Measurements from ENCODE around the gene YIF1B. TPM values are rescaled to one million over a fixed set of nuclear protein-coding genes. Genes with fewer than 3 reads are reported as not detected.

Gene YIF1B
- total and polyA plus RNA-seq, 2 donors (not counting 1 experiment from before 2014, with no cell fraction given): 31.6 to 58.3 TPM

DNA sequence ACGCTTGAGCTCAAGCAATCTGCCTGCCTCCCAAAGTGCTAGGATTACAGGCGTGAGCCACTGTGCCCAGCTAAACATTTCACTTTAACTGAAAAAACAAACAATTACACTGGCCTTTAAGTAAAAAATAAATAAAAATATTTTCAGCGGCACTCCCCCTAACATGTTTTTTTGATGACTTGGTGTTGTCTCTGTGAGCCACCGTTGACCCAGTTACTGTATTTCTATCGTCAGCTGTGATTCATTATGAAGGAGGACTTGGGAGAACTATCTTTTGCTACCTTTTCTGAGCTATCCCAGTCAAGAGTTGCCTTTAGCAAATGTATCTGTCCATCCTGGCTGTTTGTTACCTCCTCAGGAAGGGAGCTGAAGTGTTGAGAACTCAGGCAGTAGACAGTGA lies 30.2 kb downstream of the YIF1B start:
- no peak for DNase-seq
- peaks cover 2 to 23% of the 10 kb centered on the region in 2 experiments for H3K36me3 ChIP-seq (replicated peaks in 1 of 2; ENCODE audit: control extremely low read depth in 1 of 2, control insufficient read depth in 1 of 2, extremely low read depth in 1 of 2, insufficient read depth in 2 of 2, low read length in 1 of 2)
- H3K79me2 ChIP-seq (ENCODE audit: control insufficient read depth, insufficient read depth, low read length): peaks cover 7% of the 10 kb centered on the region
- intact Hi-C loops (cut with micrococcal nuclease): no loop called here
- no peak overlapping the region for H3K4me2 ChIP-seq (replicated peaks; ENCODE audit: low read depth, low read length, poor library complexity, severe bottlenecking)
- no peak overlapping the region for H3K27ac ChIP-seq (ENCODE audit: low read length in 2 of 2)
- CTCF ChIA-PET: interaction anchor here (1.5 kb wide), 1 partner anchor 42 kb away, joined by 3 read pairs; no protein-coding TSS in a partner anchor
- H3K9me3 ChIP-seq (ENCODE audit: control extremely low read depth in 1 of 3, control insufficient read depth in 2 of 3, insufficient read depth in 1 of 3, low read length in 2 of 3): no peaks in the 10 kb centered on the region
- H3K9ac ChIP-seq (ENCODE audit: low read length): no peak overlapping the region
- ATAC-seq (ENCODE audit: low read depth): no peak
- H3K27ac Mint-ChIP-seq: peak overlapping the region; percentile 67
- 100% methylated on average over 2 of the region's 5 CpGs for WGBS (ENCODE audit: insufficient coverage)
- TF ChIP-seq EZH2 (IDR thresholded peaks at IDR 0.05; ENCODE audit: borderline replicate concordance, insufficient read depth, low read depth, low read length, poor library complexity, severe bottlenecking): no peak
- TF ChIP-seq, protein P1, sequence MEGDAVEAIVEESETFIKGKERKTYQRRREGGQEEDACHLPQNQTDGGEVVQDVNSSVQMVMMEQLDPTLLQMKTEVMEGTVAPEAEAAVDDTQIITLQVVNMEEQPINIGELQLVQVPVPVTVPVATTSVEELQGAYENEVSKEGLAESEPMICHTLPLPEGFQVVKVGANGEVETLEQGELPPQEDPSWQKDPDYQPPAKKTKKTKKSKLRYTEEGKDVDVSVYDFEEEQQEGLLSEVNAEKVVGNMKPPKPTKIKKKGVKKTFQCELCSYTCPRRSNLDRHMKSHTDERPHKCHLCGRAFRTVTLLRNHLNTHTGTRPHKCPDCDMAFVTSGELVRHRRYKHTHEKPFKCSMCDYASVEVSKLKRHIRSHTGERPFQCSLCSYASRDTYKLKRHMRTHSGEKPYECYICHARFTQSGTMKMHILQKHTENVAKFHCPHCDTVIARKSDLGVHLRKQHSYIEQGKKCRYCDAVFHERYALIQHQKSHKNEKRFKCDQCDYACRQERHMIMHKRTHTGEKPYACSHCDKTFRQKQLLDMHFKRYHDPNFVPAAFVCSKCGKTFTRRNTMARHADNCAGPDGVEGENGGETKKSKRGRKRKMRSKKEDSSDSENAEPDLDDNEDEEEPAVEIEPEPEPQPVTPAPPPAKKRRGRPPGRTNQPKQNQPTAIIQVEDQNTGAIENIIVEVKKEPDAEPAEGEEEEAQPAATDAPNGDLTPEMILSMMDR (IDR thresholded peaks at IDR 0.05): no peak
- peaks cover 11% of the 10 kb centered on the region for H4K20me1 ChIP-seq (ENCODE audit: control insufficient read depth, insufficient read depth, low read length, poor library complexity, severe bottlenecking)
- H3K27me3 Mint-ChIP-seq: no peaks in the 10 kb centered on the region
- H3K4me1 Mint-ChIP-seq: peaks cover 28% of the 10 kb centered on the region
- POLR2A ChIA-PET: no interaction called here
- H3K9me3 Mint-ChIP-seq (ENCODE audit: insufficient read depth): no peaks in the 10 kb centered on the region
- H3K4me3 ChIP-seq (ENCODE audit: control extremely low read depth in 1 of 5, extremely low read depth in 1 of 5, insufficient read depth in 1 of 5, low read depth in 2 of 5, low read length in 4 of 5): no peak overlapping the region
- no peaks in the 10 kb centered on the region for H3K27me3 ChIP-seq (replicated peaks in 1 of 4; ENCODE audit: control extremely low read depth in 1 of 4, control insufficient read depth in 3 of 4, insufficient read depth in 4 of 4, low read length in 3 of 4)
- no peak overlapping the region for H3K4me3 Mint-ChIP-seq
- H3K4me1 ChIP-seq (ENCODE audit: control insufficient read depth in 2 of 2, insufficient read depth in 2 of 2, low read length in 2 of 2): peaks cover 10 to 15% of the 10 kb centered on the region in 2 donors
- H2AFZ ChIP-seq (ENCODE audit: insufficient read depth, low read depth, low read length, poor library complexity, severe bottlenecking): no peak overlapping the region

DNA sequence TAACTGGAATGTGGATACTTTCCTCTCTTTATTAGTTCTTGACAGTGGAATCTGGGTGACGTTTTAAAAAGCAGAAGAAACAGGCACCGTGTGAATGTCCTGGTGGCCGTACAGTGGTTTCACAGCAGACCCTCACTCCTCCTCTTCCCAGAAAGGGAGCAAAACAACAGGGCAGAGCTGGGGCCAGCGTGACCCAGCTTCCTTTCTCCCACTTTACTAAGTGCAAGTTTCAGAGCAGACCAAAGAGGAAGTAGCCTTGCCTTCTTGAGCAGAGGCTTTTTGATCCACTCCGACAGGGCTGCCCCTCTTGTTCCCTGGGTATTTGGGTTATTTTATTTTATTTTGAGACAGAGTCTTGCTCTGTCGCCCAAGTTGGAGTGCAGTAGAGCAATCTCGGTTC lies 31.3 kb downstream of the YIF1B start:
- Histone ChIP-seq H3K4me1 (ENCODE audit: control insufficient read depth in 2 of 2, insufficient read depth in 2 of 2, low read length in 2 of 2) (peaks cover 10 to 15% of the 10 kb centered on the region in 2 donors), H3K27me3 (replicated peaks in 1 of 4; ENCODE audit: control extremely low read depth in 1 of 4, control insufficient read depth in 3 of 4, insufficient read depth in 4 of 4, low read length in 3 of 4) (no peaks in the 10 kb centered on the region), H3K9ac (ENCODE audit: low read length) (peak overlapping the region; percentile 16), H3K9me3 (ENCODE audit: control extremely low read depth in 1 of 3, control insufficient read depth in 2 of 3, insufficient read depth in 1 of 3, low read length in 2 of 3) (no peaks in the 10 kb centered on the region), H3K27ac (ENCODE audit: low read length in 2 of 2) (peak overlapping the region in 1 of 2 donors; percentile 59), H3K36me3 (replicated peaks in 1 of 2; ENCODE audit: control extremely low read depth in 1 of 2, control insufficient read depth in 1 of 2, extremely low read depth in 1 of 2, insufficient read depth in 2 of 2, low read length in 1 of 2) (peaks cover 6 to 18% of the 10 kb centered on the region in 2 experiments), H4K20me1 (ENCODE audit: control insufficient read depth, insufficient read depth, low read length, poor library complexity, severe bottlenecking) (peaks cover 11% of the 10 kb centered on the region), H3K79me2 (ENCODE audit: control insufficient read depth, insufficient read depth, low read length) (peaks cover 10% of the 10 kb centered on the region), H2AFZ (ENCODE audit: insufficient read depth, low read depth, low read length, poor library complexity, severe bottlenecking) (no peak overlapping the region), H3K4me2 (replicated peaks; ENCODE audit: low read depth, low read length, poor library complexity, severe bottlenecking) (peak overlapping the region; percentile 62), H3K4me3 (ENCODE audit: control extremely low read depth in 1 of 5, extremely low read depth in 1 of 5, insufficient read depth in 1 of 5, low read depth in 2 of 5, low read length in 4 of 5) (no peak overlapping the region)
- no peak for TF ChIP-seq EZH2 (IDR thresholded peaks at IDR 0.05; ENCODE audit: borderline replicate concordance, insufficient read depth, low read depth, low read length, poor library complexity, severe bottlenecking)
- TF ChIP-seq, protein P1 (IDR thresholded peaks at IDR 0.05): no peak
- intact Hi-C loops (cut with micrococcal nuclease): no loop called here
- peak; percentile 41 for DNase-seq
- H3K27ac Mint-ChIP-seq: peak overlapping the region; percentile 92
- ChIA-PET CTCF (interaction anchor here (1.1 kb wide), 1 partner anchor 10 kb away, joined by 3 read pairs; no protein-coding TSS in a partner anchor), POLR2A (interaction anchor here (0.9 to 1.0 kb wide), 2 partner anchors 29 to 58 kb away, joined by 3 read pairs; no protein-coding TSS in a partner anchor)
- no peaks in the 10 kb centered on the region for H3K9me3 Mint-ChIP-seq (ENCODE audit: insufficient read depth)
- no peaks in the 10 kb centered on the region for H3K27me3 Mint-ChIP-seq
- ATAC-seq (ENCODE audit: low read depth): peak; percentile 60
- H3K4me3 Mint-ChIP-seq: peak overlapping the region; percentile 49
- WGBS (ENCODE audit: insufficient coverage): 7% methylated on average over 3 of the region's 7 CpGs
- H3K4me1 Mint-ChIP-seq: peaks cover 29% of the 10 kb centered on the region

All from B cell (primary cell).